HG03457 (cell line): ENCODE data around the gene SP140.
A peak's percentile ranks its signal among the peaks of the same experiment; 100 is the strongest.
"Not testable (repeated sequence)": the region's sequence is repeated elsewhere in the genome, so short reads cannot be mapped to it uniquely, and the experiment has no call there.

Experiments
- ATAC-seq: cut with Tn5 transposase; IDR thresholded peaks from one replicate; pipeline ENCODE4 v1.9.1; 2021; ENCODE audit warnings: moderate number of reproducible peaks; ENCODE audit not compliant: unreplicated experiment

The SP140 gene

GRCh38 chr2:230324503-230324902 is 99.0 kb downstream of the SP140 start:
- no peak for ATAC-seq

GRCh38 chr2:230325316-230326243 is 100.0 kb downstream of the SP140 start:
- no peak for ATAC-seq

- ATAC-seq, result peak; percentile 74
These were observed 101.2 kb downstream of the SP140 start, which contains the start of gene SP140L for GRCh38 chr2:230326453-230327417. SP140L (plus strand) TSS chr2:230327193; CDS start chr2:230327270, 77 bp downstream.

- peak; percentile 48 for ATAC-seq
These were observed 102.0 kb downstream of the SP140 start for GRCh38 chr2:230327418-230328154.

- no peak for ATAC-seq
These were observed 102.6 kb downstream of the SP140 start for GRCh38 chr2:230328155-230328458.

GRCh38 chr2:230329946-230330605 is 104.5 kb downstream of the SP140 start:
- no peak for ATAC-seq

- ATAC-seq, result no peak
These were observed 105.2 kb downstream of the SP140 start for GRCh38 chr2:230330725-230331124.

GRCh38 chr2:230335461-230335863 is 109.9 kb downstream of the SP140 start:
- ATAC-seq, result no peak

GRCh38 chr2:230335864-230336506 is 110.4 kb downstream of the SP140 start:
- ATAC-seq, result no peak

GRCh38 chr2:230341936-230342528 is 116.5 kb downstream of the SP140 start:
- ATAC-seq, result not testable (repeated sequence)

- not testable (repeated sequence) for ATAC-seq
These were observed 117.6 kb downstream of the SP140 start for GRCh38 chr2:230343041-230343624.

- ATAC-seq, result no peak
These were observed 118.2 kb downstream of the SP140 start for GRCh38 chr2:230343747-230344146.

- ATAC-seq, result no peak
These were observed 120.9 kb downstream of the SP140 start for GRCh38 chr2:230346465-230346864.

GRCh38 chr2:230346921-230347533 is 121.5 kb downstream of the SP140 start:
- ATAC-seq, result no peak

GRCh38 chr2:230347659-230348305 is 122.2 kb downstream of the SP140 start:
- no peak for ATAC-seq

- ATAC-seq, result no peak
These were observed 123.3 kb downstream of the SP140 start for GRCh38 chr2:230348787-230349186.

GRCh38 chr2:230356084-230356483 is 130.5 kb downstream of the SP140 start:
- ATAC-seq, result no peak

GRCh38 chr2:230358305-230358704 is 132.8 kb downstream of the SP140 start:
- ATAC-seq, result no peak
